Measurements from ENCODE around the gene HACD2. TPM values are rescaled to one million over a fixed set of nuclear protein-coding genes. Genes with fewer than 3 reads are reported as not detected.

Gene HACD2
- total RNA-seq, 1 experiment from 2014 or later: 27.4 TPM

GRCh38 chr3:123523023-123523412 is 61.8 kb downstream of the HACD2 start:
- H3K27ac ChIP-seq (ENCODE audit: insufficient read length, low read depth, low read length): no peak overlapping the region
- H4K8ac ChIP-seq (replicated peaks; ENCODE audit: insufficient read length, low read depth, low read length): peak overlapping the region; percentile 79
- no peak overlapping the region for H2AK5ac ChIP-seq (ENCODE audit: insufficient read length, low read length)

More at GRCh38 chr3:123523023-123523412, 61.8 kb downstream of the HACD2 start:
- Histone ChIP-seq H3K14ac (ENCODE audit: insufficient read depth, low read length) (no peak overlapping the region), H3K79me1 (ENCODE audit: insufficient read depth, low read depth, low read length, poor library complexity, severe bottlenecking) (no peaks in the 10 kb centered on the region), H2AFZ (ENCODE audit: low read length) (no peak overlapping the region), H3K27me3 (ENCODE audit: insufficient read depth, low read length) (no peaks in the 10 kb centered on the region), H4K91ac (ENCODE audit: insufficient read length, low read depth, low read length) (no peak overlapping the region), H3K4me1 (ENCODE audit: insufficient read depth, low read length) (no peaks in the 10 kb centered on the region), H3K18ac (ENCODE audit: insufficient read length, low read depth, low read length) (no peak overlapping the region), H4K5ac (ENCODE audit: insufficient read length, low read depth, low read length) (no peak overlapping the region), H3K4me2 (ENCODE audit: insufficient read depth, insufficient read length, low read length) (no peak overlapping the region), H3K9me3 (ENCODE audit: control insufficient read depth, low read depth, low read length) (no peaks in the 10 kb centered on the region), H3K9ac (ENCODE audit: extremely low read depth, insufficient read length, low read length) (no peak overlapping the region), H2BK15ac (ENCODE audit: low read depth, low read length) (no peak overlapping the region), H2BK120ac (ENCODE audit: low read depth, low read length, poor library complexity, severe bottlenecking) (no peak overlapping the region), H3K23me2 (ENCODE audit: insufficient read length, low read depth, low read length, poor library complexity, severe bottlenecking) (no peaks in the 10 kb centered on the region), H3K23ac (ENCODE audit: insufficient read length, low read depth, low read length) (no peak overlapping the region), H3K4ac (ENCODE audit: low read depth, low read length) (no peak overlapping the region), H3K56ac (ENCODE audit: insufficient read length, low read depth, low read length) (no peak overlapping the region), H2BK20ac (ENCODE audit: low read depth, low read length, poor library complexity, severe bottlenecking) (no peak overlapping the region), H3K79me2 (ENCODE audit: insufficient read depth, low read length) (no peaks in the 10 kb centered on the region), H3T11ph (ENCODE audit: low read length) (no peak overlapping the region), H2BK12ac (ENCODE audit: insufficient read length, low read depth, low read length) (no peak overlapping the region), H2BK5ac (ENCODE audit: insufficient read length, low read length) (no peak overlapping the region), H4K20me1 (ENCODE audit: control insufficient read depth, insufficient read depth, insufficient read length) (no peaks in the 10 kb centered on the region)
- WGBS (ENCODE audit: extremely low coverage, insufficient read length, low lambda C conversion rate): no CpG with 5 or more reads among the region's 11 CpGs
- Mint-ChIP-seq H3K4me3 (no peak overlapping the region), H3K4me1 (peaks cover 0 to 6% of the 10 kb centered on the region in 2 experiments; a peak in 2 of 4 replicates), H3K9me3 (no peaks in the 10 kb centered on the region), H3K27me3 (ENCODE audit: low read depth) (no peaks in the 10 kb centered on the region), H3K36me3 (ENCODE audit: insufficient read depth in 1 of 3, low read depth in 3 of 3) (peaks cover 0 to 12% (median 4%) of the 10 kb centered on the region in 3 experiments; a peak in 4 of 7 replicates), H3K27ac (peak overlapping the region in 1 of 3 experiments; percentile 12; a peak in 1 of 7 replicates)
- no peak for DNase-seq
- TF ChIP-seq CTCF (conservative IDR thresholded peaks at IDR 0.05): no peak

Data from H9 (cell line).